Measurements from ENCODE around the gene ZNF546.

The ZNF546 gene

DNA sequence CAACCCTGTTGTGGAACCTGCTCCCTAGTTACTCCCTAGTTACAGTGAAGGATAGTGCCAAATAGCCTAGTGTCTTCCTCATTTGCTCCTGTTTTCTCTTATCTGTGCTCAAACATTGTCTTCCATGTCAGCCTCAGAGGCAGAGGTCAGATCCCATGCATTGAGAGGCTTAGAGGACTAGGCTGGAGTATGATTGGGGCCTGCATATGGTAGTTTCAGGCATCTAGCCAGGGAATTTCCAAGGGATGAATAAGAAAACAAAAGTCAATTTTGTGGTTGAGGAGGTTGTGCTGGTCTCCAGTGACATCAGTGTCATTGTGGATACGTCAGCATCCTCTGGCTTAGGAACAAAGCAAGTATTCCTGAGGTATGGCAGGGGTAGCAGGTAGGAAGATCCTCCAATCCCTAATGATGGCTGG is 9.4 kb downstream of the ZNF546 start:
- TF ChIP-seq GATA2 (IDR thresholded peaks at IDR 0.05; ENCODE audit: low read depth, low read length) = no peak
- TF ChIP-seq GATA3 (IDR thresholded peaks at IDR 0.05; ENCODE audit: low read depth, low read length) = no peak

DNA sequence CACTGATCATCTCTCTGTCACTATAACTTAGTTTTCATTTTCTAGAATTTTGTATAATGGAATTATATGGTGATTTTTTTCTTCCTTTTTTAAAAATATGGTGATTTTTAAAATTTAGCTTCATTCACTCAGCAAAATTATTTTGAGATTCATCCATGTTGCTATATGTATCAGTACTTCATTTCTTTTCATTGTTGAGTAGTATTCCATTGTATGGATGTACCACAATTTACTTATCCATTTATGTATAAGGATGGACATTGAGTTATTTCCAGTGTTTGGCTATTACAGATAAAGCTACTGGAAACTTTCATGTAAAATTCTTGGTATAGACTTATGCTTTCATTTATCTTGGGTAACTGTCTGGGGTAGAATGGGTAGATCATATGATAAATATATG is 12.8 kb downstream of the ZNF546 start:
- no peak for TF ChIP-seq GATA3 (IDR thresholded peaks at IDR 0.05; ENCODE audit: low read depth, low read length)
- TF ChIP-seq GATA2 (IDR thresholded peaks at IDR 0.05; ENCODE audit: low read depth, low read length) = no peak

DNA sequence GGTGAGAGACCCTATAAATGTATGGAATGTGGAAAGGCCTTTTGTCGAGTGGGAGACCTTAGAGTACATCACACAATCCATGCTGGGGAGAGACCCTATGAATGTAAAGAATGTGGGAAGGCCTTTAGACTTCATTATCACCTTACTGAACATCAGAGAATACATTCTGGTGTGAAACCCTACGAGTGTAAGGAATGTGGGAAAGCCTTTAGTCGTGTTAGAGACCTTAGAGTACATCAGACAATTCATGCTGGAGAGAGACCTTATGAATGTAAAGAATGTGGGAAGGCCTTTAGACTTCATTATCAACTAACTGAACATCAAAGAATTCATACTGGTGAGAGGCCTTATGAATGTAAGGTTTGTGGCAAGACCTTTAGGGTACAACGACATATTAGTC is 17.1 kb downstream of the ZNF546 start:
- TF ChIP-seq GATA2 (IDR thresholded peaks at IDR 0.05; ENCODE audit: low read depth, low read length) (no peak), GATA3 (IDR thresholded peaks at IDR 0.05; ENCODE audit: low read depth, low read length) (no peak)

DNA sequence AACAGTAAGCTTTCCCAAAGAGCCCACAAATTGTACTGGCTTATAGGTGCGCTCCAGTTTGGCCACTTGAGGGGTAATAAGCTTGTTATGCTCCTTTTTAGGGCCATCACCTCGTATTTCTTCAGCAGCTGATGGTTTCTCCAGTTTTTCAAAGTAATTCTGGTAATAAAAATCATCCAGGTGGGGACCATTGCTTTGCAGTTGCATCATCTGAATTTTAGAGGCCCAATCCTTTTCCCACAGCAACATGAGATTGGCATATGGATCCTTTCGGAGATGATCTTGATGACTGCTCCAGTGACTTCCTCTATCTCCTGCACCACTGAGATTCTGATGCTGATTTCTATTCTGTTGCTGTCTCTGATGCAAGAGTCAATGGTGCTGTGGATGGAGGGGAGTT is 27.1 kb downstream of the ZNF546 start:
- TF ChIP-seq GATA2 (IDR thresholded peaks at IDR 0.05; ENCODE audit: low read depth, low read length) (no peak), GATA3 (IDR thresholded peaks at IDR 0.05; ENCODE audit: low read depth, low read length) (no peak)

DNA sequence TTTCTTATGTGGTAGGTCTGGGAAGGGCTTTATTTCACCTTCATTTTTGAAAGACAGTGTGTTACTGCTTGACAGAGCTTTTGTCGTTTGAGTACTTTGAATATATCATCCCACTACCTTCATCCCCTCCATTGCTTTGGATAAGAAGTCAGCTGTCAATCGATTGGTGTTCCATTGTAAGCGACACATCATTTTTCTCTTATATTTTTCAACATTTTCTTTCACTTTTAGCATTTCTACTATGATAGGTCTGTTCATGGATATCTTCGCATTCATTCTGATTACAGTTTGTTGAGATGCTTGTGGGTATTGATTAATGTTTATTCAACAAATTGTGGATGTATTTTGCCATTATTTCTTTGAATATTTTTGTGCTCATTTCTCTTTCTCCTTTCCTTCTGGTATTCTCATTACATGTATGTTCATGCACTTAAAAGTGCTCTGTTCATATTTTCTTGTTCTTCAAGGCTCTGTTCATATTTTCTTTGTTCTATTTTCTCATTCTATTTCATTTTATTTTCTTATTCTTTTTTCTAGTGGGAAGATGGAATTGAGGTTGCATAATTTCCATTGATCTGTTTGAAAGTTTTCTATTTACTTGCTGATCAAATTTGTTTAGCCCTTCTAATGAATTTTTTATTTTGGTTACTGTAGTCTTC is 29.2 kb downstream of the ZNF546 start:
- TF ChIP-seq GATA3 (IDR thresholded peaks at IDR 0.05; ENCODE audit: low read depth, low read length) (no peak), GATA2 (IDR thresholded peaks at IDR 0.05; ENCODE audit: low read depth, low read length) (no peak)

DNA sequence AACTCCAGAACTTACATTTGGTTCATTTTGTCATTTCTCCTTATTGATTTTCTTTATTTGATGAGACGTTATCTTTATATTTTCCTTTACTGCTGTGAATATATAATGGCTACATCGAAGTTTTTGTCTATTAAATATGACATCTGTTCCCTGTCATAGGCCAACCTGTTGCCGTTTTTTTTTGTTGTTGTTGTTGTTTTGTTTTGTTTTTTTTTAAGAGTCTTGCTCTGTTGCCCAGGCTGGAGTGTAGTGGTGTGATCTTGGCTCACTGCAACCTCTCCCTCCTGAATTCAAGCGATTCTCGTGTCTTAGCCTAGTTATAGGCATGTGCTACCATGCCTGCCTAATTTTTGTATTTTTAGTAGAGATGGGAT is 29.7 kb downstream of the ZNF546 start:
- no peak for TF ChIP-seq GATA2 (IDR thresholded peaks at IDR 0.05; ENCODE audit: low read depth, low read length)

DNA sequence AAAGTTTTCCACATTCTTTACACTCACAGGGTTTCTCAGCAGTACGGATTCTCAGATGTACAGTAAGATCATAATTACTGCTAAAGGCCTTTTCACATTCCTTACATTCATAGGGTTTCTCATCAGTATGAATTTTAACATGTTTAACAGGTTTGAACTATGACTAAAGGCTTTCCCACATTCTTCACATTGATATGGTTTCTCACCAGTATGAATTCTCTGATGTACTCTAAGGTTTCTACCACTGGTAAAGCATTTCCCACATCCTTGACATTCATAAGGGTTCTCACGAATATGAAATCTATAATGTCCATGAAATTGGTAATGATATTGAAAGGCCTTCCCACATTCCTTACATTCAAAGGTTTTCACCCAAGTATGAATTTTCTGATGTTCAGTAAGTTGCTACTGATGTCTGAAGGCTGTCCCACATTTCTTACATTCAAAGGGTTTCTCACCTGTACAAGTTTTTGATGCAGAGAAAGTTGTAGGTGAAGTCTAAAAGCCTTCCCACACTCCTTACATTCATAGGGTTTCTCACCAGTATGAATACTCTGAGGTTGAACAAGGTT is 37.2 kb downstream of the ZNF546 start:
- no peak for TF ChIP-seq GATA2 (IDR thresholded peaks at IDR 0.05; ENCODE audit: low read depth, low read length)
- no peak for TF ChIP-seq GATA3 (IDR thresholded peaks at IDR 0.05; ENCODE audit: low read depth, low read length)

DNA sequence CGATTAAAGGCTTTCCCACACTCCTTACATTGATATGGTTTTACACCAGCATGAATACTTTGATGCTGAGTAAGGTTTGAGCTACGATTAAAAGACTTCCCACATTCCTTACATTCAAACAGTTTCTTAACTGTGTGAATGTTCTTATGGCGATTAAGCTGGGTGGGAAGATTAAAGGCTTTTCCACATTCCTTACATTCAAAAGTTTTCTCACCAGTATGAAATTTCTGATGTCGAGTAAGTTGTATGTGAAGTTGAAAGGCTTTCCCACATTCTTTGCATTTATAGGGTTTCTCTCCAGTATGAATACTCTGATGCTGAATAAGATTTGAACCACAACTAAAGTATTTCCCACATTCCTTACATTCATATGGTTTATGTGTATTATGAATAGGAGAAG is 39.1 kb downstream of the ZNF546 start:
- TF ChIP-seq GATA2 (IDR thresholded peaks at IDR 0.05; ENCODE audit: low read depth, low read length) (no peak), GATA3 (IDR thresholded peaks at IDR 0.05; ENCODE audit: low read depth, low read length) (no peak)

DNA sequence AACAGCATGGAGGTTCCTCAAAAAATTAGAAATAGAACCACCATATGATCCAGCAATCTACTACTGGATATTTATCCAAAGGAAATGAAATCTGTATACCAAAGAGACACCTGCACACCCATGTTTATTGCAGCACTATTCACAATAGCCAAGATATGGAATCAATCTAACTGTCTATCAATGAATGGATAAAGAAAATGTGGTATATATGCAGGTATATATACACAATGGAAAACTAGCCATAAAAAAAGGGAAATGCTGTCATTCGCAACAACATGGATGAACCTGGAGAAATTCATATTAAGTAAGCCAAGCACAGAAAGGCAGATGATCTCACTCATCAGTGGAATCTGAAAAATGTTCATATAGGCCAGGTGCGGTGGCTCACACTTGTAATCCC is 56.6 kb downstream of the ZNF546 start:
- TF ChIP-seq GATA2 (IDR thresholded peaks at IDR 0.05; ENCODE audit: low read depth, low read length) (no peak), GATA3 (IDR thresholded peaks at IDR 0.05; ENCODE audit: low read depth, low read length) (no peak)

DNA sequence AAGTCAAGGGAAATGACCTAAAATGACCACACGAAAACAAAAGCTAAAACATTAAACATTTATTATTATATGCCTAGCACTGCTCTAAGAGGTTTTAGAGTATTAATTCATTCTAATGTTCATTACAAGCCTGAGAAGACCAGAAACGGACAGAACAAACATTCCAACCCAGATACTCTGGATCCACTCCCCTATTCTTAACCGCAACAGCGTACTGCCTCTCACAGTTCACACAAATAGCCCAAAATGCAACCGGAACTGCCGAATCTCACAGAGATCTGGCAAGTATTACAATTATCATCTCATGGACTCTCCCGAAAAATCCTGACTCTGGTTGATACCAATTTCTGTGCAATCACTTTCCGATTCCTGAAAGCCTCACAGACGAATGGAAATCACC is 57.8 kb downstream of the ZNF546 start:
- TF ChIP-seq GATA2 (IDR thresholded peaks at IDR 0.05; ENCODE audit: low read depth, low read length) = no peak
- no peak for TF ChIP-seq GATA3 (IDR thresholded peaks at IDR 0.05; ENCODE audit: low read depth, low read length)

DNA sequence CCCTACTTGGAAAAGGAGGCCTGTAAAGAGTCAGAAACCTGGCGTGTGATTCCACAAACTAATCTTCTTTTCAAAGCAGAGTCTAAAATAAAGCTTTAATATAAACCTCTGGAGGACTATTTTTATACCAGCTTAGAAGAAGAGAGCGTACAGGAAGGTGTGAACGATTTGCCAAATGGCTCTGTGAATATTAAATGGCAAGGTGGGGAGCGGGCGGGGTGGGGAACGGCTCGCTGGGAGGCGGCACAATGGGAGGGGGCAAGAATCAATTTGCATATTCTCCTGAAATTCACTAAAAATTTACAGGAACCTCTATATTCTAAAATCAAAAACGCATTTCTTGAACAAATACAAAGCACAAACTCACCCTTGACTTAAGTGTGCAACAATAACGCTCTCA is 58.2 kb downstream of the ZNF546 start:
- TF ChIP-seq GATA3 (IDR thresholded peaks at IDR 0.05; ENCODE audit: low read depth, low read length) (no peak), GATA2 (IDR thresholded peaks at IDR 0.05; ENCODE audit: low read depth, low read length) (no peak)

DNA sequence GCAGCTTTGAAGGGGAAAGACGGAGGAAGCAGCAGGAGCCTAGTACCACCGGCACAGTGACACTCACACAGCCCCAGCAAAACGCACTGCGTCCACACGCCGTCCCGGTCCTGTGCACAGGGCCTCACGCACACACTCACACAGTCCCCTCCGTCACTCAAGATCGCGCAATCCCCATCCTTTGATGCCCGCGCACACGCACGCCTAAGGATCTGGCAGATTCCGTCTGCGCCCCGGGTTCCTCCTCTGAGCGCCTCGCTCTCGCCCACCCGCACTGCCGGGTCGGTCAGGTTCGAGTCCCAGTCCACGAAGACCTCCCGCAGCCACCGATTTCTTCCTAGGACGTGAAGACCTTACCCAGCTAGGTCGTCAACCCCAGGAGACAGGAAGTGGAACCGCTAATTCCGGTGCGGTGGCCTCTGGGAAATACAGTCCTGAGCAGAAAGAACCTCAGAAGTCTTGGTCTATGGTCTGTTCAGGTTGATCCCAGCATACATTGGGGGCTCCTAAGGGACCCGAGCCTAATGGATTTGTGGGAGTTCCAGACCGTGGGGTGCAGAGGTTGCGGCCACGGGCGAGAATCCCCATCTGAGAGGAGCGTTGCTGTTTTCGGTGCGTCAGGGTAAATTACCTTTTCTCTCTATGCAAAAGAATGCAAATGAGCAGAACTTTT is 59.1 kb downstream of the ZNF546 start, which contains the start of gene ZNF780B:
Gene ZNF780B, minus strand, starts transcription at position 400 of the 673 bp plus-strand sequence. CDS start 5,899 bp downstream, outside the sequence.
- TF ChIP-seq GATA3 (IDR thresholded peaks at IDR 0.05; ENCODE audit: low read depth, low read length) (no peak), GATA2 (IDR thresholded peaks at IDR 0.05; ENCODE audit: low read depth, low read length) (no peak)

DNA sequence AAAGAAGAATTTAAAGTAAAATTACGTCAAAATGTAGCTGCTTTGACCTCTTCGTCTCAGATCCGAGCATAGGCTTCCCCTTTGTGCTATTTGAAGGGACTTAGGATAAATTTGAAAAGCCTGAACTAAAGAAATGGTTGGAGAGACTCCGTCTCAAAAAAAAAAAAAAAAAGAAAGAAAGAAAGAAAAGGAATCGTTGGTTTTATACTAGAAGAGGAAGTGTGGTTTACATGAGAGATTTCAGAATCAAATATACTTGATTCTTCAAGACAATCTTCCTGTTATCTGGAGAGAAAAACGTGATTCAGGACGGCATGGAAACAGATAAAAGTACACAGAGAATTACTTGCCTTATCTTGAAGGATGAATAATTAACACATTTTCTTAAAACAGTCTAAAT is 59.6 kb downstream of the ZNF546 start:
- no peak for TF ChIP-seq GATA3 (IDR thresholded peaks at IDR 0.05; ENCODE audit: low read depth, low read length)
- no peak for TF ChIP-seq GATA2 (IDR thresholded peaks at IDR 0.05; ENCODE audit: low read depth, low read length)

DNA sequence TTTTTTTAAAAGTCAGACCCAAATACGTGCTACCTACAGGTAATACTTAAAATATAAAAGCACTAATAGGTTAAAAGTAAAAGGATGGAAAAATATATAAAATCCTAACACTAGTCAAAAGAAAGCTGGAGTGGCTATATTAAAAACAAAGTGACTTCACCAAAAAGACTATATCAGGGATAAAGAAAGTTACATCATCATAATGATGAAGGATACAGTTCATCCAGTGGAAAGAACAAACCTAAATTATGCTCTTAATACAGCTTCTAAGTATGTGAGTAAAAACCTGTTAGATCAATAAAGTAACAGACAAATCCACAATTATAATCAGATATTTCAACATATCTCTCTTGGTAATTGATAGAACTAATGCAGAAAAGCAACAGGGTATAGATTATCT is 60.3 kb downstream of the ZNF546 start:
- TF ChIP-seq GATA3 (IDR thresholded peaks at IDR 0.05; ENCODE audit: low read depth, low read length) (no peak), GATA2 (IDR thresholded peaks at IDR 0.05; ENCODE audit: low read depth, low read length) (no peak)

DNA sequence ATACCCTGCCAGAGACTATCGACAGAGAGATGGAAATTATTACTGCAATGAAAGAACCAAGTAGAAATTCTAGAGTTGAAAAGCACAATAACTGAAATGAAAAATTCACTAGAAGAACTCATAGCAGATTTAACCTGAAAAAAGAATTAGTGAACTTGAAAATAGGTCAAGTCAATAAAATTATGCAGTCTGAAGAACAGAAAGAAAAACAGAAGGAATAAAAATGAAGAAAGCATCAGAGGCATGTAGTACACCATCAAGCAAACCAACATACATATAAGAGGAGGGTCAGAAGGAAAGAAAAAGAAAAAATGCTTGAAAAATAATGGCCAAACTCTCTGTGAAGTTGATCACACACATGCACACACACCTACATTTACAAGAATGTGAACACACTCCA is 62.8 kb downstream of the ZNF546 start:
- TF ChIP-seq GATA3 (IDR thresholded peaks at IDR 0.05; ENCODE audit: low read depth, low read length) (no peak), GATA2 (IDR thresholded peaks at IDR 0.05; ENCODE audit: low read depth, low read length) (no peak)
